Activated T-cell treated with anti-CD3 and anti-CD28 coated beads, Interleukin-2, amount 50 U/mL, for 48 hours (primary cell): Measurements from ENCODE around the gene KDM6A.
A peak's percentile ranks its signal among the peaks of the same experiment; 100 is the strongest.
"Not testable (repeated sequence)": the region's sequence is repeated elsewhere in the genome, so short reads cannot be mapped to it uniquely, and the experiment has no call there.

Experiments
- DNase-seq, 2 experiments: peaks; one replicate each; pipeline ENCODE4 v3.0.0-alpha.2; 2020

Gene KDM6A

GRCh38 chrX:44967221-44967620 lies 94.2 kb downstream of the KDM6A start:
- DNase-seq = no peak

GRCh38 chrX:44970709-44971108 lies 97.7 kb downstream of the KDM6A start:
- DNase-seq = no peak

GRCh38 chrX:44971674-44972073 lies 98.7 kb downstream of the KDM6A start:
- no peak for DNase-seq

GRCh38 chrX:44972132-44972531 lies 99.1 kb downstream of the KDM6A start:
- DNase-seq = no peak

DNA sequence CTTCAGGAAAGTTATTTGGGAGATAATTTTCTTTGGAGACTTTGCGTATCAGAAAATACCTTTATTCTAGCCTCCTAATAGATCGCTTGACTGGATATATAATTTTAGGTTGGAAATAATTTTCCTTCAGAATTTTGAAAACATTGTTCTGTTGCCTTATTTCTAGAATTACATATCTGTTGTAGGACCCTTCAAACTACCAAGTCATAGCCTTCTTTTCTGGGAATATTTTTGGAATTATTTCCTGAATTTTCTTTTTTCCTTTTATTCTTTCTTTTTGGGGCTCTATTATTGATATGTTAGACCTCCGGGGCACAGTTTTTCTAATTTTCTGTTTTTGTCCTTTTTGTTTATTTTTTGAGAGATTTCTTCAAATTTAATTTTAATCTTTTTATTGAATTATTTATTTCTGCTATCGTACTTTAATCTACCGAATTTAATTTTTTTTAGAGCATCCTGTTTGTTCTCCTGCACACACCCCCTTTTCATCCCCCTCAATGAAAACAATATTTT lies 100.5 kb downstream of the KDM6A start:
- DNase-seq = no peak

GRCh38 chrX:44974451-44974850 lies 101.5 kb downstream of the KDM6A start:
- no peak for DNase-seq

DNA sequence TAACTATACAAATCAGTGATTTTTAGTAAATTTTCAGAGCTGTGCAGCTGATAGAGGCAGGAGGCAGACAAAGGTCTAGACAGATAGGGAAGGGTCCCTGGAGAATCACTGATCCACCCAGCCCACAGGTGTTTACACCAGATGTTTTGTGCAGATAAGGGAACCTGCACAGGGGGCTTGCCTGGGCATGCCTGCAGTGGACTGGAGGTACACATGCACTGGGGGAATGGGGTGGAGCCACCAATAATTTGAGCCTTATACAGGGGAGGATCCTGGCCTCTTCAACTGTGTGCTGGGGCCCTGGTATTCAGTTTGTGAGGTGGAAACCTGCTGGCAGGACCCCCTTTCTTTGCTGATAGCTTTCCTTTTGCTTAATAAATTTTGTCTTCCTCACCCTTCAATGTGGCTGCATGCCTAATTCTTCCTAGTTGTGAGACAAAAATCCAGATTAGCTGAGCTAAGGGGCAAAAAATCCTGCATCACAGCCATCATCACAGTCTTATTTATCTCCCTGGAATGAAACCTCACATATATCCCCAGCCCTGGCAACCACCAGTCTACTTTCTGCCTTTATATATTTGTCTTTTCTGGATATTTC lies 102.8 kb downstream of the KDM6A start:
- no peak for DNase-seq

GRCh38 chrX:44978976-44979375 lies 106.0 kb downstream of the KDM6A start:
- no peak for DNase-seq

GRCh38 chrX:44980403-44980802 lies 107.4 kb downstream of the KDM6A start:
- no peak for DNase-seq

DNA sequence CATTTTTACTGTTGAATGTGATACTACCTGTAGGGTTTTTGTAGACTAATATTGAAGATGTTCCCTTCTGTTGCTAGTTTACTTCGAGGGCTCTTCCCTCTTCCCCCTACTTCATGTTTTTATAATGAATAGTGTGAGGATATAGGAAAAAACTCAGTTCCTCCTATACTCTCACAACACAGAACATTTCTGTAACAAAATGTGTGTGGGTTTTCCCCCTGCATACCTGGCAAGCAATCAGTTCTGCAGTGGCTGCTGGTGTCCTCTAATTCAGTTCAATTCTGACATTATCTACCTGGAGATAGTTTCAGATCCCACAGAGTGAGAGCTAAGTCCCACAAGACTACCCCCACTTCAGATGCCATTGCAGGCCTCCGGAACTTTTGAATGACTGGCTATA lies 107.9 kb downstream of the KDM6A start:
- DNase-seq = no peak

- no peak for DNase-seq
Measured at GRCh38 chrX:44989995-44990770, 117.2 kb downstream of the KDM6A start.

DNA sequence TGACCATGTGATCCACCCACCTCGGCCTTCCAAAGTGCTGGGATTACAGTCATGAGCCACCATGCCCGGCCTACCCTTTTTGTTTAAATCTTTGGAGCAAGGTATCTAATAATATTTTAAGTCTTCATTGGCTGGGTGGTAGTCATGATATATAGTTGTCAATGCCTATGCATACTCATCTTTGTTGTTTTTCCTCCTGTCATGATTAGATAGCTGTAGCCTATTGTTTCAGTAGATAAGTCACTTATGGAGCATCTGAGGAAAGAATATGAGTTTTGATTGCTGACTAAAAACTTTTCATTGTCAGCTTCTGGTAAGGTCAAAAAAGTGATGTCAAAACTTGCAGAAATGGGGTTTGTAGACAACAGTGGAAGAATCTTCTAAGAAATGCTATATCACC lies 119.8 kb downstream of the KDM6A start:
- DNase-seq = no peak

GRCh38 chrX:44996277-44996676 lies 123.3 kb downstream of the KDM6A start:
- peak in 1 of 2 experiments; percentile 45 for DNase-seq

DNA sequence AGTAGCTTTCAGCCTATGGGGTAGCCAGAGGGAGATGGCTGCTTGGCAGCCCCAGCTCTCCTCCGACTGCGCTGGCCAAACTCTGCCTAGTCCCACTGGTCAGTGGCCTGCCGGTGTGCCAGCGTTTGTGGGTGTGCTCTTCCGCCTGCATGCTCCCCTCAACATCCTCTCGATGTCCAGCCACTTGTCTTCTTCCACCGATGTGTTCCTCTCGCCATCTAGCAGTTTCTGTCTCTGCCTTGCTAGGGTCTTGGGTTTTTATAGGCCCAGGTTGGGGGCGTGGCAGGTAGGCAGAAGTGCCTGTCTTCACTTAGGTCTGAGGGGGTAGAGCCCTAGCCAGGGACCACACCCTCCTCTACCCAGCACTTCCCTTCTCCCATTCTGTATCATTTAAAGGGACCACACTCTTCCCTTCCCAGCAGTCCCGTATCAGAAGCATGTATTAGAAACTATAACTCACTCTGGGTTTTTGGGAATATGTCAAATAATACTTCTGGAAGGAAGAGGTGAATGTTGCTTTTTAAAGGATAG lies 124.4 kb downstream of the KDM6A start:
- no peak for DNase-seq

- no peak for DNase-seq
Measured at GRCh38 chrX:44997888-44998287, 124.9 kb downstream of the KDM6A start.

- peak in 1 of 2 experiments; percentile 44 for DNase-seq
Measured at GRCh38 chrX:44999237-44999636, 126.2 kb downstream of the KDM6A start.

GRCh38 chrX:44999872-45000271 lies 126.9 kb downstream of the KDM6A start:
- DNase-seq = not testable (repeated sequence)

GRCh38 chrX:45001048-45001447 lies 128.1 kb downstream of the KDM6A start:
- DNase-seq = no peak

DNA sequence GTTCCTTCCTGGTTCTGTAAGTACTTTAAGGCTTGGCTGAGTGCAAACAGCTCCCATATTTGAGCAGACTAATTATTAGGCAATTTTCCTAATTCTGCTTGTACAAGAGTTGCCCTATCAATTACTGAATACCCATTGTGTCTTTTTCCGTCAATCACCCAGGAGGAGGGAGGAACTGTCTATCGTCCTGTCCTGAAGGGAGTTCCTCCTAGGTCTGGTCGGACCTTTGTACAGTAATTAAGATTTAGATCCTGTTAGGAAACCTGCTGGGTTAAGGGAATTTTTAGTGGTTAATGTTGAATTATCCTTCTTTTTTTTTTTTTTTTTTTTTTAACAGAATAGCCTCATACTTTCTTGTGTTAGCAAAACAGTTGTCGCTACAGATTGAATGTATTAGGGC lies 130.1 kb downstream of the KDM6A start:
- DNase-seq = no peak

GRCh38 chrX:45006002-45006800 lies 133.2 kb downstream of the KDM6A start:
- peak; percentile 26 to 40 for DNase-seq

DNA sequence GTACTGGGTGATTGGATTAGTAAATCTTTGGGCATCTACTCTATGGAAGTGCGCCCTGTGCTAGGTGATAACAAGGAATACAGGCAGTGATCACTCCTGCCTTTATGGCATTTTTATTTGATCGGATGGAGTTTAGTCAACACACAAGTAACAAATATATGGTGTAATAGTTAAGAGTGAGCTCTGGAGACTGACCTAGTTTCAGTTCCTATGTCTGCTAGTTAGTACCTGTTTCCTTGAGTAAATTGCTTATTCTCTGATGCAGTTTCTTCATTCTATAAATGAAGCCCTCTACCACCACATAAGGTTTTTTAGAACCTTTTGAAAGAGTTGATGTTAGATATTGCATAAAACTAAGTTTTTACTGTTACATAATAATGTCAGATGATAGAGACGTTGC lies 134.6 kb downstream of the KDM6A start:
- DNase-seq = no peak

- no peak for DNase-seq
Measured at GRCh38 chrX:45009371-45010000, 136.5 kb downstream of the KDM6A start.

DNA sequence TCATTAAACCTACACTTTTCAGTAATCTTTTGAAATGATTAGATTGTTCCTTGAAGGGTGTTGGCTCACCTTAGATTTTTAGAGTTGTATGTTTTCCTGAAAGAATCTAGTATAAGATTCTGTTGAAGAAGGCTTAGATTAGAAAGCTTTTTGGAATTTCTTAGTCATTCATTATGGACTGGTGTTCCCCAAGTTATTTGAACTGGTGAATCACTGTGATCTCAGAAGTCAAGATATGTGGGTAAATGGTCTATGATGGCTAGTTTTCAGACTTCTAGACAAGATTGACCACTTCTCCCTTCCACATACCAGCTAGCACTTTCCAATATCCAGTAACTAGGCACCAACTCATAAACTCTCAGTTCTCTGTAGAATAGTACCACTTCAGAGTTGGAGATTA lies 138.1 kb downstream of the KDM6A start:
- no peak for DNase-seq
